Retina (tissue), 1 donor: ENCODE data around the gene TLE3.
A peak's percentile ranks its signal among the peaks of the same experiment; 100 is the strongest.

Source experiments
- DNase-seq: peaks from one replicate; pipeline ENCODE4 v3.0.0-alpha.2; 2016

The TLE3 gene

GRCh38 chr15:70082281-70082900 lies 15.3 kb downstream of the TLE3 start:
- no peak for DNase-seq

GRCh38 chr15:70081612-70082011 lies 16.1 kb downstream of the TLE3 start:
- DNase-seq, result no peak

GRCh38 chr15:70080347-70080746 lies 17.4 kb downstream of the TLE3 start:
- no peak for DNase-seq

- DNase-seq, result no peak
Measured at GRCh38 chr15:70079888-70080287, 17.8 kb downstream of the TLE3 start.

GRCh38 chr15:70078578-70079417 lies 18.9 kb downstream of the TLE3 start:
- no peak for DNase-seq

- no peak for DNase-seq
Measured at GRCh38 chr15:70077188-70078147, 20.2 kb downstream of the TLE3 start.

GRCh38 chr15:70074380-70074779 lies 23.3 kb downstream of the TLE3 start:
- DNase-seq, result no peak

- no peak for DNase-seq
Measured at GRCh38 chr15:70072479-70072878, 25.2 kb downstream of the TLE3 start.

- peak; percentile 77 for DNase-seq
Measured at GRCh38 chr15:70071799-70072198, 25.9 kb downstream of the TLE3 start.

GRCh38 chr15:70069716-70070115 lies 28.0 kb downstream of the TLE3 start:
- no peak for DNase-seq

GRCh38 chr15:70068783-70069565 lies 28.7 kb downstream of the TLE3 start:
- DNase-seq, result no peak

GRCh38 chr15:70067681-70068080 lies 30.0 kb downstream of the TLE3 start:
- DNase-seq, result no peak

- no peak for DNase-seq
Measured at GRCh38 chr15:70067011-70067410, 30.7 kb downstream of the TLE3 start.

- DNase-seq, result no peak
Measured at GRCh38 chr15:70066447-70066846, 31.3 kb downstream of the TLE3 start.

GRCh38 chr15:70066004-70066403 lies 31.7 kb downstream of the TLE3 start:
- no peak for DNase-seq

- DNase-seq, result no peak
Measured at GRCh38 chr15:70065006-70065722, 32.6 kb downstream of the TLE3 start.

- DNase-seq, result no peak
Measured at GRCh38 chr15:70064441-70064840, 33.3 kb downstream of the TLE3 start.

- DNase-seq, result no peak
Measured at GRCh38 chr15:70063980-70064379, 33.7 kb downstream of the TLE3 start.

- no peak for DNase-seq
Measured at GRCh38 chr15:70063261-70063925, 34.3 kb downstream of the TLE3 start.

- peak; percentile 95 for DNase-seq
Measured at GRCh38 chr15:70062321-70062956, 35.3 kb downstream of the TLE3 start.
